Measurements from ENCODE around the gene FIGN. TPM values are rescaled to one million over a fixed set of nuclear protein-coding genes. Genes with fewer than 3 reads are reported as not detected.

FIGN gene
- total and polyA plus RNA-seq, 2 donors from 2014 or later: 1.1 to 8.0 TPM

DNA sequence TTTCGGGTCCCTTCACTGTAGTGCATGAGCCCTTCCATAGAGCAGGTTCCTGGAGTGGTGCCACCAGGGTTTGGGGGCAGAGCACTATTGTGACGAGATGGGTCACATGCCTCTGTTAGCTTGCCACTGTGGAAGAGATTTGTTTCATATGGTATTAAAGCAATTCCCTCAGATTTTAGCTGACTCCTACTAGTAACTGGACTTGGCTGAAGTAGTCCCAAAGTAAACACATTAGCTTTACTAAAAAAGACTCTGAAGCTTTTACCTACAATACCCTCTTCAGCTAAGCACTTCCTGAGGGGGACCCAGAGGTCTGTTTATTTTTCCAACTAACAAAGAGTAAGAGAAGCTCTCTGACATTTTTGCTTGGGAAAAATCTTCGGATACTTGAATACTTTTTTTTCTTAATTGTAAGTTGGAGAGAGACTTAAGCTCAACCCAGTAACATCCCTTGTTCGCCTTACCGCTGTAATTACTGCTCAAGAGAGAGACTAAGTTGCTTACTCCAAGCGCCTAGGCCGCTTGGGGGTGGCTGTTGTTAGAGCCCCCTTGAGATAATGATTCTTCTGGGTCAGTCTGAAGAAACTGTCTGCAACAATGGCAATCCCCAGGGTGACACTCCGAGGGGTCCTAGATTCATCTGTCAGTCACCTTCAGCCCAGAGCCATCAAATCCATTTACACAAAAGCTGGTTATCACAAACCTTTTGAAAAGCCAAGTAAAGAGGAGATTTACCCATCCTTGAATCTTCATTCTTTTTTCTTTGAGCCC is 177.4 kb downstream of the FIGN start:
- no peak for DNase-seq
- intact Hi-C loops (cut with DNase I): no loop called here
- FAIRE-seq: no peak
- no peak overlapping the region for H3K4me3 ChIP-seq (ENCODE audit: low read length in 3 of 3)
- no peak overlapping the region for H3K9ac ChIP-seq (ENCODE audit: low read length in 3 of 3)
- no peaks in the 10 kb centered on the region for H3K9me3 ChIP-seq (ENCODE audit: control insufficient read depth in 2 of 3, insufficient read depth in 1 of 3, low read length in 3 of 3)
- TF ChIP-seq CTCF (IDR thresholded peaks at IDR 0.05; ENCODE audit: borderline replicate concordance, extremely low read depth, insufficient read depth): no peak
- H3K27ac ChIP-seq (ENCODE audit: low read depth in 2 of 2, low read length in 2 of 2): no peak overlapping the region
- H3K36me3 ChIP-seq (ENCODE audit: control insufficient read depth in 2 of 3, insufficient read depth in 3 of 3, low read length in 3 of 3): no peaks in the 10 kb centered on the region
- H3K4me1 ChIP-seq (ENCODE audit: control insufficient read depth in 2 of 3, insufficient read depth in 2 of 3, low read depth in 1 of 3, low read length in 3 of 3): no peaks in the 10 kb centered on the region
- no peaks in the 10 kb centered on the region for H3K27me3 ChIP-seq (ENCODE audit: control insufficient read depth, insufficient read depth, low read length)

DNA sequence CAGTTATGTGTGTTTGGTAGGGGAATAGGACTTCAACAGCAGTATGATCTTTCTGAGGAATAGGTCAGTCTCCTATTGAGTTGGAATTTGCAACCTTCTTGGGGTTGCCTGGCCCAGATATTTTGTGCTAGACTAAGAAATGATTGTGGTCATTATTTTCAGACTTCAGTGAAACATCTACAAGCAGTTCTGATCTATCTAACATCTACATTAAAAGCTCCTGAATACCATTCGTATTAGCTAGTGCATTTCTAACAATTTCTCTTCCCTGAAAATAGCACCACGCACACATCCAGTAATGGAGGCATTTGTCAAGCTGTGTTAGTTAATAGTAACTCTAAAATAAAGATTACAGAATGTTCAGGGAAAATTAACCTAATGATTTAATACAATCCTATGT is 179.3 kb downstream of the FIGN start:
- no peaks in the 10 kb centered on the region for H3K9me3 ChIP-seq (ENCODE audit: control insufficient read depth in 2 of 3, insufficient read depth in 1 of 3, low read length in 3 of 3)
- no peak for DNase-seq
- no peaks in the 10 kb centered on the region for H3K36me3 ChIP-seq (ENCODE audit: control insufficient read depth in 2 of 3, insufficient read depth in 3 of 3, low read length in 3 of 3)
- TF ChIP-seq CTCF (IDR thresholded peaks at IDR 0.05; ENCODE audit: borderline replicate concordance, extremely low read depth, insufficient read depth): no peak
- no peak overlapping the region for H3K4me3 ChIP-seq (ENCODE audit: low read length in 3 of 3)
- no peak overlapping the region for H3K9ac ChIP-seq (ENCODE audit: low read length in 3 of 3)
- no peaks in the 10 kb centered on the region for H3K27me3 ChIP-seq (ENCODE audit: control insufficient read depth, insufficient read depth, low read length)
- no peak overlapping the region for H3K27ac ChIP-seq (ENCODE audit: low read depth in 2 of 2, low read length in 2 of 2)
- intact Hi-C loops (cut with DNase I): no loop called here
- FAIRE-seq: no peak
- no peaks in the 10 kb centered on the region for H3K4me1 ChIP-seq (ENCODE audit: control insufficient read depth in 2 of 3, insufficient read depth in 2 of 3, low read depth in 1 of 3, low read length in 3 of 3)

GRCh38 chr2:163554864-163555263 is 180.9 kb downstream of the FIGN start:
- no peaks in the 10 kb centered on the region for H3K9me3 ChIP-seq (ENCODE audit: control insufficient read depth in 2 of 3, insufficient read depth in 1 of 3, low read length in 3 of 3)
- H3K9ac ChIP-seq (ENCODE audit: low read length in 3 of 3): no peak overlapping the region
- no peak for FAIRE-seq
- no peak for TF ChIP-seq CTCF (IDR thresholded peaks at IDR 0.05; ENCODE audit: borderline replicate concordance, extremely low read depth, insufficient read depth)
- no peaks in the 10 kb centered on the region for H3K27me3 ChIP-seq (ENCODE audit: control insufficient read depth, insufficient read depth, low read length)
- no peaks in the 10 kb centered on the region for H3K4me1 ChIP-seq (ENCODE audit: control insufficient read depth in 2 of 3, insufficient read depth in 2 of 3, low read depth in 1 of 3, low read length in 3 of 3)
- no peak for DNase-seq
- no peak overlapping the region for H3K27ac ChIP-seq (ENCODE audit: low read depth in 2 of 2, low read length in 2 of 2)
- no peaks in the 10 kb centered on the region for H3K36me3 ChIP-seq (ENCODE audit: control insufficient read depth in 2 of 3, insufficient read depth in 3 of 3, low read length in 3 of 3)
- intact Hi-C loops (cut with DNase I): no loop called here
- H3K4me3 ChIP-seq (ENCODE audit: low read length in 3 of 3): no peak overlapping the region

All from kidney (tissue), 14 donors.